GM21529 (cell line): ENCODE results near the gene PDIA6.

ENCODE experiments used
- ATAC-seq: cut with Tn5 transposase; IDR thresholded peaks from one replicate; pipeline ENCODE4 v1.9.1; 2021; ENCODE audit not compliant: unreplicated experiment

The PDIA6 gene

DNA sequence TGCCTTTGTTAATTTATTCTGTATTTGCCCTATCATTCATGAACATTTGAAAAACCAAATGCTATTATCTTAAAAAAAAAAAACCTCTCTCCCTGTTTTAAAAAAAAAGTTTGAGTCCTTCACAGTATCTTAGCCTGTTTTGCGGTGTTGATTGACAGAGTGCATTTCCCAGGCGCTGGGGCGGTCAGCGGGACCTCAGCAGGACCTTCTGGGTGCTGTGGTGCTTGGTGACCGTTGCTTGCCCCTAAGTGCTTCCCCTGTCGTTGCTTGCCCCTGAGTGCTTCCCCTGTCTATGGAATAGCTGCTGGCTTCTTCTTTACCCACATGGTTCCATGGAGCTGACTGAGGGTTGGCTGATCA is 79.0 kb downstream of the PDIA6 start:
- ATAC-seq, result no peak
